GM19455 (cell line): Measurements from ENCODE around the gene UPF1.

Experiments
- ATAC-seq: cut with Tn5 transposase; IDR thresholded peaks from one replicate; pipeline ENCODE4 v1.9.1; 2021; ENCODE audit not compliant: unreplicated experiment

UPF1 gene

DNA sequence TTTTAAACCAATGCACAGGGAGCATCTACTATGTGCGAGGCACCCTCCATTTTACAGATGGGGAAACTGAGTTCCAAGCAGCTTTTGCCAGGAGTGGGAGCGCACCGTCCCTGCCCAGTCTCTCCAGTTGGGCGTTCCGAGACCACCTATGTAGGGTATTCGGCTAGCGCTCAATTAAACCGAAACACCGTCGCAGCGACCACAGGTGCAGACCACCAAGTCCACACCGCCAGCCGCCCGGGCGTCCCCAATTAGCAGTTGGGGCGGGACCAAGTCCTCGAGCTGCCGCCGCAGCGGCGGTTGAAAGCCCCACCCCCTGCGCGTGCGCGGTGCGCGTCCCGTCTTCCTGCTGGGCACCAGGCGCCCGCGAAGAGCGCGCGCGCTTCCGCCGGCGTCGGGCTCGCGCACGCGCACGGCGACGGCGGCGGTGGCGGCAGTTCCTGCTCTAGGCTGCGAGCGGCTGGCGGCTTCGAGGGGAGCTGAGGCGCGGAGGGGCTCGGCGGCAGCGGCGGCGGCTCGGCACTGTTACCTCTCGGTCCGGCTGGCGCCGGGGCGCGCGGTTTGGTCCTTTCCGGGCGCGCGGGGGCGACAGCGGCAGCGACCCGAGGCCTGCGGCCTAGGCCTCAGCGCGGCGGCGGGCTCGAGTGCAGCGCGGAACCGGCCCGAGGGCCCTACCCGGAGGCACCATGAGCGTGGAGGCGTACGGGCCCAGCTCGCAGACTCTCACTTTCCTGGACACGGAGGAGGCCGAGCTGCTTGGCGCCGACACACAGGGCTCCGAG is at the start of gene UPF1:
TSS of gene UPF1 (plus strand) at position 436 of the 782 bp plus-strand sequence. CDS start at position 687, 251 bp downstream.
- ATAC-seq, result peak; percentile 62

DNA sequence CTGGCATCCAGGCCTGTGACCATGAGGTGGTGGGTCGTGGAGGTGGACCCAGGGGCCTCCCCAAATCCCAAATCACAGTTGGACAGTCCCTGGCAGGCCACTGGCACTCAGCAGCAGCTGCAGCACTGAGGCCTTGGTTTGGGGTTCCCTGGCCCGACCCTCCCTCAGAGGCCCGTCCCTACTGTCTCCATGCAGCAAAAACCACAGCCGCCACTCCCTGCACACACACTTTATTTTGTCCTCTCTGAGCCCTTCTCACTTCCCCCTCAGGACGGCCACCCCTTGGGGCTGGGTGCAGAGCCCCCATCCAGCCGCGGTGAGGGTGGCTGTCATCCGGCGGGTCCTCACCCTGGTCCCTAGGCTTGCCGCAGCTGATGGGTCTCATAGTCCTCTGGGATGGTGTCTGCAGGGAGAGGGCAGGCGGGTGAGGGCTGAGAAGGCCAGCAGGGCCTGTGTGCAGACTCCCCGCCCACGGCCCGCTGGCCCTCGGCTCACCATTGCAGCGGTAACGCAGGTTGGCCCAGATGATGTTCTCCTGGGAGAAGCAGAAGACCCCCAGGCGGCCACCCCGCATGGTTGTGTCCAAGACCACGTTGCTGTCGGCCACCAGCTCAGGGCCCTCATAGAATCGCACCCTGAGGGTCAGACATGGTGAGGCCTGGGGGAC is 49.1 kb upstream of the UPF1 start:
- no peak for ATAC-seq

DNA sequence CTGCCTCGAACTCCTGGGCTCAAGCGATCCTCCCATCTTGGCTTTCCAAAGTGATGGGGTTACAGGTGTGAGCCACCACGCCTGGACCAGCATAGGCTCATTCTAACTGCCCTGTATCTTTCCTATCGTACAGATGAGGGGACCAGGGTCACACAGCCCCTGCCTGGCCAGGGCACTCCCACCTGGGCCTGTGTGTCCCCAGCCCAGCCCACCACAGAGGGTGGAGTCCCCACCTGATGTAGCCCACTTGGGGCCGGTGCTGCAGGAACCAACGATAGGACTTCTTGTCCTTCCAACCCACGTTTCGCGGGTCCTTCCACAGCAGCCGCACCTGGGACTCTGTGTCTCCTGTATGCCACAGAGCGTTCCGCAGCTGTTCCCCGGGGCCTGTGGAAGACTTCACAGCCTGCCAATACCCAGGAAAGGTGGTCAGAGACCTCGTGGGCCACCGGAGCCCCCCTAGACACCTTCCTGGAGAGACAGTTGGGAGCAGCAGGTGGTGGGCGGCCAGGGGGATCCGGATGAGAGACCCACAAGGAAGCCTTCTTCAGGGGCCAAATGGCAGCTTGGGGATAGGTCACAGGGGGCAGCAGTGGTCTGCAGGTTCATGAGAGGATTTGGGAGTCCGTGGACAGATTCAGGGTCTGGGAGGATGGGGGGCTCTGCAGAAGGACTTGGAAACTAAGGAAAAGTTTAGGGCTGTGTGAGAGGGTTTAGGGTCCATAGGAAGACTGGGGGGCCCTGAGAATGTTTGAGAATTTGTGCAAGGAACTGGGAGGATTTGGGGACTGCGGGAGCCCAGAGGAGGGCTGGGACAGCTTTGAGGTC is 47.6 kb upstream of the UPF1 start:
- ATAC-seq, result no peak

DNA sequence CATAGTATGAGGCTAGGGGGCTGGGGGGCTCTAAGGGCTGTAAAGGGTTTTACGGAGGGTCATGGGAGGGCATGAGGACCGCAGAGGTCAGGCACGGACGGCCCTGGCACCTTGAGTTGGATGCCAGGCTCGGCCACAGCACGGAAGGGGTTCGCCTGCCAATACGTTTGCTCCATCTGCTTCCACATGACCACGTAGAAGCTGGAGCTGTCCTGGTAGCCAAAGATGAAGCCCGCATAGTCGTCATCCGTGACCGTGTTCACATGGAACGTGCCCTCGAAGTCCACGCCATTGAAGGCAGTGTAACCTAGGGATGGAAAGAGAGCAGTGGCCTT is 47.0 kb upstream of the UPF1 start:
- no peak for ATAC-seq

DNA sequence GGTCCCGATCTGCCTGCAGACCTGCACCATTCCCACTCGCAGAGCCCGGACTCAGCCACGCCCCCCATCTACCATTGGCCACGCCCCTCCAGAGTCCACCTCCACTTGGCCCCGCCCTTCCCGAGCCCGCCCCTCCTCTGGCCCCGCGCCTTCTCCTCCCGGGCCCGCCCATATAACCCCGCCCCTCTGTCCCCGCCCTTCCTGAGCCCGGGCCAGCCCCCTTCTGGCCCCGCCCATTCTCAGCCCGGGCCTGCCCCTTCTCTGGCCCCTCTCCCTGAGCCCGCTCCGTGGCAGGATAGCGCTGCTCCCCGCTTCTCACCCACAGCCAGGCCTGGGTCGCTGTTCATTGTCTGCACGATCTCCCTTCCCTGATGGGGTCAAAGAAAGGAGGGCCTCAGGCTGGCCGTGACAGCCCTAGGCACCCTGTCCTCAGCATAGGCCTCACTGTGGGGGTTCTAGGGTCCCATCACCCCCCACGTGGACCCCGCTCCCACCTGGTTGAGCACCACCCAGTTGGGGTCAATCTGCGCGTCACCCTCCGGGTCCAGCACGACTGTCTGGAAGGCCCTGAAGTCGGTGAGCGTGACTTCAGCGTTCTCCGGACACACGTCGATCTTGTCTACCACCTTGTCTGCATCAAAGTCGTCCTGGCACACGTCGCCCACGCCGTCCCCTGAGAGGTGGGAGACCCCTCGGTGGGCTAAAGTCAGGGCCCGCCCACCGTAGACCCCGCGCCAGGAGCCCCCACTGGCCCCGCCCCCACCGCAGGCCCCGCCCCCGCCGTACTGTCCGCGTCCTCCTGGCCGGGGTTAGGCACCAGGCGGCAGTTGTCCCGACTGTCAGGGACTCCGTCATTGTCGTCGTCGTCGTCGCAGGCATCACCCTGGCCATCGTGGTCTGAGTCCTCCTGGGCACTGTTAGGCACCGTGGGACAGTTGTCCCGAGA is 46.3 kb upstream of the UPF1 start:
- ATAC-seq, result no peak

DNA sequence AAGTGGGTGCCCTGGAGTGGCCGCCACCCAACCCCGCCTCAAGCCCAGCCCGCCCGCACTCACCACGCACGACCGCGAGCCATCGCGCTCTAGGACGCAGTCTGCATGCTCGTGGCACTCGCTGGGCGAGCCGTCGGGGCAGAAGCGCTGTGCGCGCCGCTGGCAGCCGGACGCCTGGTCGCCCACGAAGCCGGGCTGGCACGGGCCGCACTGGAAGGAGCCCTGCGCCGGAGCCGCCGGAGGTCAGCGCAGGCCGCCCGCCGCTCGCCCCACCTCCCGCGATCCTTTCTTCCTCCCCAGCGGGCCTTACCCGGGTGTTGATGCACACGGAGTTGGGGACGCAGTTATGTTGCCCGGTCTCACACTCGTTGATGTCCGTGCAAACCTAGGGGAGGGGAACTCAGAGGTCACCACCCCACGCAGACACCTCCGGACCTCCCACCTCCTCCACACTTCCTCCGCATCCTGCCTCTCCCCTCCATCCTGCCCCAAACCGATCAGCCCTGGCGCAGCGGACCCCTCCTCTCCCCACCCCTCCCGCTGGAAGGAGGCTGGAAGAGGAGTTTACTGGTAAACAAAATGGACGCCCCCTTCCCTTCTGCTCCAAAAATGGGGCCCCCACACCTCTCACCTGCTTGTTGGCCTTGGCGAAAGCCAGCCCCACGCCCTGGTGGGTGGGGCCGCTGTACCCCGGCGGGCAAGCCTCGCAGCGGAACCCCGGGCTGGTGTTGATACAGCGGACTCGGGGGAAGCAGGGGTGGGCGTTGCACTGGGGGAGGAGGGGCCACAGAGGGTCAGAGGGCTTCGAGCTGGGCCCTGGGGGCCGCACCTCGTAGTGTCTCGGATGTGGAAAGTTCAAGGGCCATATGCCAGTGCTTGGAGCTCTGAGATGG is 43.0 kb upstream of the UPF1 start:
- ATAC-seq, result no peak

DNA sequence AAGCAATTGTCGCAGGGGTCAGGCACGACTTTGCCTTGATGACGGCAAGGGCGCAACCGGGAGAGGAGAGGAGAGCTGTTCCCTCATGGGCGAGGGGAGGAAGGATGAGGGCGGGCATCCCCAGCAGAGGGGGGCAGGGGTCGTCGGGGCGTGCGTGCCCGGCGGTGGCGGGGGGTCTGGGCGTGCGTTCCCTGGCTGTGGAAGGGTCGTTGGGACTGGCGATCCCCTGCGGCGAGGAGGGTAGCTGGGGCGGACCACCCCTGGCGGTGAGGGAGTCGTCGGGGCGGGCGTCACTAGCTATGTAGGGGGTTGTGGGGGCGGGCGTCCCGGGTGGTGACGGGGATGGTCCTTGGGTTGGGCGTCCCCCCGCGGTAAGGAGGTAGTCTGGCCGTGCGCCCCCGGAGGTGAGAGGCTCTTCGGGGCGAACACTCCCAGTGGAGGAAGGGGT is 42.3 kb upstream of the UPF1 start:
- no peak for ATAC-seq

DNA sequence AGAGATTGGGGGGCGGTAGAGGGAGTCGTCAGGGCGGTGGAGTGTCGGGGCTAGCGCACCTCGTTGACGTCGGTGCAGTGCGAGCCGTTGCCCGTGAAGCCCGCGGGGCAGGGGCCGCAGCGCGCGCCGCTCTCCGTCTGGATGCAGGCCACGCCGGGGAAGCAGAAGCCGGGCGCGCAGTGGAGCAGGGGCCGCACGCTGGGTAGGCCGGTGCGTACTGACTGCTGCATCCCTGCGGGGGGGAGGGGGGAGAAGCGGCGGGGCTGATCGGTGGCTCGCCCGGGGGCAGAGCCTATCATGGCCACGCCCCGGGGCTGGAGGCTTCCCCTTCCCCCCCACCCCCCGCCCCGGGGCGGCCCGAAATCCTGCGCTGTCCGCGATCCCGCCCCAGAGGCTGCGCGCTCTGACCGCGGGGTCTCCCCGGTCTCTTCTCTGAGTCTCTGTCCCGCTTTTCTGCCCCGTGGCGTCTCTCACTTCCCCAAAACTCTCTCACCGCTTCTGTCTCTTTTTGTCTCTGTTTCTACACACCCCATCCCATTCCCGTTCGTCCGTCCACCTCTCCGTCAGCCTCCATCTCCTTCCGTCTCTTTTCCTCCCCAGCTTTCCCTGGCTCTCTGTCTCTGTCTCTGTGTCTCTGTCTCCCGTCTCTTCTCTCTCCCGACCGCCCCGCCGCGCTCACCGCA is 41.7 kb upstream of the UPF1 start:
- no peak for ATAC-seq

DNA sequence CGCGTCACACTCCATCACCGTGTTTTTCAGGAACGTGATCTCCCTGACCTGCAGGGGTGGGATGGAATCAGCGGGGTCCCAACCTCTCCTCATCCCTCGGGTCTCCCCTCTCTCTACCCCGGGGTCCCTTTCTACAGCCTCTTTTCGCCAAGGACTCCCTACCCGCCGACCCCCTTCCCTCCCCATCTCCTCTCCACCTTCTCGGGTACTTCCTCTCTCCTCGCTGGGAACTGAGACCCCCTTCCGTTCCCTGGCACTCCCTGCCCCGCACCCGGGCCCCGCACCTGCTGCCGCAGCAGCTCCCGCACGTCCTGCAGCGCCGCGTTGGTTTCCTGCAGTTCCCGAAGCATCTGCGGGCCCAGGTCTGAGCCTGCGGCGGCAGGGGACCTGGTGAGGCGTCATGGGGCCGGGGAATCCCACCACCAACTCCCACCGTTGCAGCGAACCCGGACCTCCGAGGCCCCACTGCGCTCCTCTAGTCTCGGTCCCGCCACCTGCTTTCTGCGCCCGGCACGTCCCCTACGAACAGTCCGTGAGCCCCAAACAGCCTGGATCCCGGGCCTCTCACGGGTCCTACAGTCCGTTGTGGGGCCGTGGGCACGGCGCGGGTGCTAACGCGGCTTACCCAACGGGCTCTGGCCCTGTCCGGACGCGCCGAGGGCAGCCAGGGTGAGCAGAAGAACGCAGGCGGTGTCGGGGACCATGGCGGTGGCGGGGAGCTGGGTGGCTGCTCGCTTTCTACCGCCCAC is 41.0 kb upstream of the UPF1 start, which contains the start of gene COMP:
TSS of gene COMP (minus strand) at position 740 of the 749 bp plus-strand sequence. CDS start at position 704, 36 bp downstream.
- no peak for ATAC-seq

DNA sequence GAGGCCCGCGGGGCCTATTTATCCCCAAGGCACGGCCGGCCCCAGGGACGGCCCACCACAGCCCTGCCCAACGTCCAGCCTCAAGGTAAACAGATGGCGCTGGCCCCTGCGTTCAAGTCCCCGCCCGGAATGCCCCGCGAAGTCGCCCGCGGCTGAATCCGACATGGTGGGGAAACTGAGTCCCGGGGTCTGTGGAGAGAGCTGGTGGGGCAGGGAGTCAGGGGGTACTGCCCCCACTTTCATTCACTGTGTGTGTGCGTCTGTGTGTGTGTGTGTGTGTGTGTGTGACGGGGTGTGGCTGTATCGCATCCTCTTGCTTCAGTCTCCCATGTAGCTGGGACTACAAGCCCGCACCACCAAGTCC is 40.5 kb upstream of the UPF1 start:
- ATAC-seq, result no peak

DNA sequence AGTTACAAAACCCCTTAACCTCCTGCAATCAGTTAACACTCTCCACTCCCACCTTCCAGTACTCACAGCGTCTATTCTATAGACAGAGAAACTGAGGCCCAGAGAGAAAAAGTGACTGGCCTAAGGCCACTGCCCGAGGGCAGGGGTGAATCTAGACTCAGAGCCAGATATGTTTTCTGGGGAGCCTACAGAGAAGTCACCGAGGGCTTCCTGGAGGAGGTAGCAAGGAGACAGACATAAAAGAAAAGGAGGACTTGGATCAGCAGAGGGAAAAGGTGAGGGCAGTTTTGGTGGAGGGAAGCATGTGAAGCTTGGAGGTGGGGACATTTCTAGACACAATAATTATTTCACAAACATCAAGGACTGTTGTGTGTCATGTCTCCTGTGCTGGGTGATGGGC is 39.1 kb upstream of the UPF1 start:
- no peak for ATAC-seq

DNA sequence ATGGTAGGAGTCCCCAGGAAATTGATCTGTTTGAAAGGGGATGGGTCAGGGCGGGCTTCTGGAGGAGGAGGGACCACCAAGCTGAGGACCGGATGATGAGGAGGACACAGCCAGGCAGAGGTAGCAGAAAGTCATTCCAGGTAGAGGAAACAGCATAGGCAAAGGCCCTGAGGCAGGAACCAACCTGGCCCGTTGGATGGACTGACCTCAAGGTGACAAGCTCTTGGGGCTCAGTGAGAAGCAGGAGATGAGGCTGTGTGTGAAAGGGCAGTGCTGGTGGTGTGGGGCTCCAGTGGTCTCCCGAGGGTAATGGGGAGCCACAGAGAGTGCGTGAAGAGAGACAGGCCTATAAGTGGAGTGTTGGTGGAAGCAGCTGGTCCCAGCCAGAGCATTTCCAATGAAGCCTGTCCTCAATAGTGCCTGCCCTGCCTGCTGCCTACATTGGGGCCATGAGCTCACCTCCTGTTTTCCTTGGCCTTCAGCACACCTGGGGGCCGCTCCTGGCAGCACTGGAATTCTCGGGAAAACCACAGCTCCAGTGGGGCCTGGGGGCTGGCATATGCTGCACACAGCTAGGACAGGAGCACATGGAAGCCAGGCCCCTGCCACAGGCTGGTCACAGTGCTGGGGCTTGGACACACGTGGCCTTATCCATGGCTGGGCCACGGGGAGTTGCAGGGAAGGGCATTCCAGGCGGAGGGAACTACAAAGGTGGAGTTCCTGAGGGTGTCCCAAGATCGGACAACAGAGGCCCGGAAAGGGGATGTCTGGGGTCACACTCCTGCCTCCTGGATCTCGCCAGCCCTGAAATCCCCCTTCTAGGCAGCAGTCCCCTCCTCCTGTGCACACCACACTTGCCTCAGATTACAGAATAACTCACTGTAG is 38.4 kb upstream of the UPF1 start:
- ATAC-seq, result no peak

DNA sequence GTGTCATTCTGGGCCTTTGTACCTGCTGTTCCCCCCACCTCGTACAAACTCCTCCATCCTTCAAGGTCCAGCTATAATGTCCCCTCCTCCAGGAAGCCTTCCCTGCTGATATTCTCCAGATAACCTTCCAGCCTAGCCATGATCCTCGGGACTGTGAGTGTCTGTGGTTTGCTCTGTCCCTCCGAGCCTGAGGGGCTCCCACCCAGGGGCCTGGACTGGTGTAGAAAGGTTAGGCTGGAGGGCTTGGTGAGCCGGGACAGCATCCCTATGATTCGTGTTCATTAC is 37.8 kb upstream of the UPF1 start:
- ATAC-seq, result no peak

DNA sequence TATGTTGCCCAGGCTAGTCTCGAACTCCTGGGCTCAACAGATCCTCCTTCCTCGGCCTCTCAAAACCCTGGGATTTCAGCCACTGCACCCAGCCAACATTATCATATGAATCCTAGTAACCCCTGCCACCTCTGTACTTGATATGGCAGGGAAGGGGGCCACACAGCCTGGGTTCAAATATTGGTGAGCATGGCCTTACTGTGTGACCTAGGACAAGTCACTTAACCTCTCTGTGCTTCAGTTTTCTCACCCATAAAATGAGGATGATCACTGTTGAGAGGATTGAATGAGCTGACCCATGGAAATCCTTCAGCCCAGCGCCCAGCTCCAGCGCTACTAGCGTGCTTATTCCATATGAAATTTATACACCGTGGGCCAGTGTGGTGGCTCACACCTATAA is 37.1 kb upstream of the UPF1 start:
- no peak for ATAC-seq

DNA sequence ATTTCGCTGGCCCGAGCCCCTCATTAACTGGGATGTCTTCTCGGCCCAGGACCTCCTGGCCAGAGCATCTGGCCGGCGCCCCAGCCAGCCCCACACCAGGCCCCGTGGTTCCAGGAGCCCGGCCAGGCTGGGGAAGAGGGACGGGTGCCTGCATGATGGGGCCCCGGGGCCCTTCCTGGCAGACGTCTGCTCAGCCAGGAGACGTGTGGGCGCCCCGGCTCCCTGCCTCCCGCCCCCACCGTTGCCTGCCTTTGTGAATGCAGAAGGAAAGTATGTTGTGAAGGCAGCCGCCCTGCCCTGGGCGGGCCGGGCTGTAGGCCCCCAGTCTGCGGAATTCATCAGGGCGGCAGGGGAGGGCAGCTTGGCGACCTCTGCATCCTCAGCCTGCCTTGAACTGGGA is 36.2 kb upstream of the UPF1 start:
- ATAC-seq, result no peak

DNA sequence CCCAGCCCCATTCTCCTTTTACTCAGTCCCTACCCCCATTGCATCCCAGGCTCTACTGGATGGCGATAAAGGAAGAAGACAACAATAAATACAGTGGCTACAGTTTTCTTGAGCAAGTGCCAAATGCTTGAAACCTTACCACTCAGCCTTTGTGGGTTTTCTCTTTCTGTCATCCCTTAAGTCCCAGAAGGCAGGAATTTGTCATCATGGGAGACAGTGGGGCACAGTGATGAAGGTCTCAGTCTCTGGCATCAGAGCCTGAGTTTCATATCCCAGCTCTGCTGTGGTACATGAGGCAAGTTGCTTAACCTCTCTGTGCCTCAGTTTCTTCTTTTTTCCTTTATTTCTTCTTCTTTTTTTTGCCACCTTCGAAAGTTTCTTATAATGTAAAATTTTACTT is 35.5 kb upstream of the UPF1 start:
- ATAC-seq, result no peak
